HG03045 (cell line): ENCODE data around the gene GALNT16.
"Not testable (repeated sequence)": the region's sequence is repeated elsewhere in the genome, so short reads cannot be mapped to it uniquely, and the experiment has no call there.

ENCODE experiments used
- ATAC-seq: cut with Tn5 transposase; IDR thresholded peaks from one replicate; pipeline ENCODE4 v1.9.1; 2021; ENCODE audit warnings: mild to moderate bottlenecking, moderate library complexity; ENCODE audit not compliant: unreplicated experiment

Gene GALNT16

DNA sequence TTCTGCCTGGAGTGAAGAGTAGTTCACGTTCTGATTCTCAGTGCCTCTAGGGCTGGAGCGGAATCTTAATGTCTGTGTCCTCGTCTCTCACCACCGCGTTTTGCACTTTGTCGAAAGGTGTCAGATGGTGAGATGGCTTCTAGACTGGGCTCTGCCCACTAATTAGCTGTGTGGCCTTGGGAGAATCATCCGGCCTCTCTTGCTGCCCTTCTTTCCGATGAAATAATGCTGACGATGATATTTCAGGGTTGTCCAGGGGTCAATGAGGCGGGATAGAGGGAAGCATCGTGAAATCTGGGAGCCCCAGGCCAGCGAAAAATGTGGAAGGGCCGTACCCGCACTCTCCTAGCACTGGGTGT, 811 bp upstream of the GALNT16 start:
- no peak for ATAC-seq

GRCh38 chr14:69260190-69260860, 367 bp downstream of the GALNT16 start:
- ATAC-seq, result no peak

- no peak for ATAC-seq
Measured at GRCh38 chr14:69260861-69261564, 1.1 kb downstream of the GALNT16 start.

DNA sequence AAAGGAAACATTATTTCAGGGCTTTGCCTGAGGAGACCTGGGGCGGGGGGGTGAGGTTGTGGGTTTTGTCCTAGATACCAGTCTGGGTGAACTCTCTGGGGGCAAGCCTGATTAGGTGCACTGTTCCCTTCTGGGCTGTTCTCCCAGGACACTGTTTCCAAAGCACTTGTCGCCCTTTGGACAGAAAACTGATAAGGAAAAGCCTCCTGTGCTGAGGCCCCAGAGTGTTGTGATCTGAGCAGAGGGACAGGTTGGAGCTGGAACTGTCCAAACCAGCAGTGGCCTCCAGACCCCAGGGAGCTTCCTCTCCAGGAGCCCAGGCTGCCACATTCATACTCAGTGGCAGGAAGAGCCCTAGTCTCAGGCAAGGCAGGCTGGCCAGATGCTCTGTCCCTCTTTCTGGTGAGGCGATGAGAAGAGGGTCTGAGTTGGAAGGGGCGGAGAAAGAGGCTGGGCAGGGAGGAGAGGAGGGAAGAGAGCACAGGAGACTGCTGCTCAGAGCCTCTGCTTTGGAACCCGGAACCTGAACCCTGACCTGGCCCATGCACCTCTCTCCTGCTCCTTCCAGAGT, 1.9 kb downstream of the GALNT16 start:
- ATAC-seq, result no peak

DNA sequence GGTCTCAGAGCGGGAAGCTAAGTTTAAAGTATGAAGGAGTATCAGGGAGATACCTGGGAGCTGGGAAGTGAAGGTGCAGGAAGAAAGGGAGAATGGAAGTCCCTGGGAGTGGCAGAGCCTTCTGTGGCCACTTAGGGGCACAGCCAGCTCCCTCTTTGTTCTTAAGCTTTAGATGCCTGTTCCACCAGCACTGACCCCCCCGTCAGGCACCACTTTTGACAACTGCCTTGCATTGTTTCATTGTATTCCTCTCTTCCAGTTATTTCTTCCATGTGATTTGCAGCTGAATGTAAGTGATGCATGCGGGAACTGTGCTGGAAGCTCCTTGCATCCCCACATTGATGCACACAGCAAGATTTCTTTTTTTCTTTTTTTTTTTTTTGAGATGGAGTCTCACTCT, 2.6 kb downstream of the GALNT16 start:
- no peak for ATAC-seq

DNA sequence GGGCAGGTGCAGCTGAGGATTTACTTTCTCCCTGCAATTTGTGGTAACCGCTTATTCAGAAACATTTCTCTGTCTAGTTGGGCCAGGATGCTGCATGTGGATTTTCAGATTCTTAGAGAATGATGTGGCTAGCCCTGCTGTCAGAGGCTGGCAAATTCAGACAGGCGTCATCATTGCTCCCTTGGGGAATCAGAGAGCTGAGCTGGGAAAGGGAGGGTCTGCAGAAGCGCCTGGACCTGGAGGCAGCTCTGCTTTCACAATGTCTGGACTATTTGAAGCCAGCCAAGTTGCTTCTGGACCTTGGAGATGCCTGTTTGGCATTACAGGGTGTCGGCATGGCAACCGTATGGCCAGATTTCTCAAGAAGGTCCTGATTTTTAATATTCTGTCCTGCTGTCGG, 3.4 kb downstream of the GALNT16 start:
- ATAC-seq, result no peak

DNA sequence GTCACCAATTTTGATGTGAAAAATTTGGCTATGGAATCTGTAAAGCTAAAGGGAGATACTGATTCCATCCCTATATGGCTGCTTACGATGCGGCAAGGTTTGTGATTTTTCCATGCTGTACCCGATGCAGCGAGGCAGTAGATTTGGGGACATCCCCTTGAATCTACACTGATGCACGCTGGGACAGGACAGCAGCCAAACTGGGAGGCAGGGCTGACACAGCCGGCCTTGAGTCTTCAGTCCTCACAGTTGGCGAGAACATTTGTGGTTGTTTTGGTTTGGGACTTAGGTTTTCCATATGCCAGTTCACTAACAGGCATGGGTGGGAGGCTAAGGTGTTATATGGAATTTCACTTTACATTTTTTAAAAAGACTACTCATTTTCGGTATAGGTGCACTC, 3.8 kb downstream of the GALNT16 start:
- ATAC-seq, result no peak

DNA sequence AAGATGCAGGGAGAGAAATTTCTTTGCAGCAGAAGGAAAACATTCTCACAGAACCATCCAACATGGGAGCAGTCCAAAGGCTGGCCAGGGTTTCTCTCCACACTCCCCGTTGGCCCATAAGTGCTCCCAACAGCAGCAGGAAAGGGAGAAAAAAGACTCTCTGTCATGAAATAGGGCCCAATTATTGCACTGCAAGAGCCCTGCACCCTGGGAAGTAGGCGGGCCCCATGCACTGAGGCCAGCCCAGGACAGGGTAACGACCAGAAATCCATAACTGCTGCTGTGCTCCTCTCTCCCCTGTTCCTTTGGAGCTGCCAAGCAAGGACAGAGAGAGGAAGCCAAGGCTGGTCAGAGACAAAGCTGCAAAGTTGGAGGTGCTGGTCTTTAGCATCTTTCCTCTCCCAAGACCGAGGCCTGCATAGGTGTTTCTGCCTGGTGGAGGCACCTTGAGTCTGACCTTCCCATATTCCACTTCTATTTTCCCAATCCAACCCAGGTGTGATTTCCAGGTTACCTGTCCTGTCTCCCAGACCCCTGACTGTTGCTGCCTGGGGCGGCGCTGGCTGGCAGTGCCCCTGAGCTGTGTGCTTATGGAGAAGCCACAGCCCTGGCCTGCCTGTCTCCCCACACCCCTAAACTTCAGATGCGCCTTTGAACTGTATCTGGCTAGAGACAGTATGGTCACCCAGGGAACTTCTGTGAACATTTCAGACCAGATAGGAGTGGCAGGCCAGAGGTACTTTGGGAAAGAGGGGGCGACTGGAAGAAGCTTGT, 6.8 kb downstream of the GALNT16 start:
- ATAC-seq, result no peak

- ATAC-seq, result no peak
Measured at GRCh38 chr14:69267492-69267891, 7.5 kb downstream of the GALNT16 start.

GRCh38 chr14:69268223-69268622, 8.3 kb downstream of the GALNT16 start:
- ATAC-seq, result no peak

DNA sequence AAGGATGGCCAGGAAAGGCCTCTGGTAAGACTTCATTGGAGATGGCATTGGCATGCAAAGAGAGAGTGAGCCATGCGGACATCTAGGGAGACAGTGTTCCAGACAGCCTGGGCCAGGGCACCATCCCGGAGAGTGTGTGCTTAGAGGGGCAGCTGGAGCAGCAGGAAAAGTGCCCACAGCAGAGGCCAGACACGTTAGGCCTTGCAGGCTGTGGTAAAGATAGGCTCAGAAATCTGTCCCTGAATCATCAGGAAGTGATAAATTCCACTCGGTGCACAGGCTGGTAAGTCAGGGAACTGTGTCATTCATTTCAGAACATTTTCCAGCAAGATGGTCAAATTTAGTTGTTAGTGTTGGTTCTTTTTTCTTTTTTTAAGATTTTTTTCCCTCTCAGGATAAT, 8.8 kb downstream of the GALNT16 start:
- no peak for ATAC-seq

DNA sequence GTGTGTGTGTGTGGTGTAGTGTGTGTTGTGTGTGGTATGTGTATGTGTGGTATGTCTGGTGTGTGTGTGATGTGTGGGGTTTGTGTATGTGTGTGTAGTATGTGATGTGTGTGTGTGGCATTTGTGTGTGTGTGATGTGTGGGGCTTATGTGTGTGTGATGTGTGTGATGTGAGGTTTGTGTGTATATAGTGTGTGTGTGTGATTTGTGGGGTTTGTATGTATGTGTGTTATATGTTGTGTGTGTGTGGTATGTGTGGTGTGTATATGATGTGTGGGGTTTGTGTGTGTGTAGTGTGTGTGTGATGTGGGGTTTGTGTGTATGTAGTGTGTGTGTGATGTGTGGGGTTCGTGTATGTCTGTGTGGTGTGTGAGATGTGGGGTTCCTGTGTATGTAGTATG, 9.4 kb downstream of the GALNT16 start:
- no peak for ATAC-seq

DNA sequence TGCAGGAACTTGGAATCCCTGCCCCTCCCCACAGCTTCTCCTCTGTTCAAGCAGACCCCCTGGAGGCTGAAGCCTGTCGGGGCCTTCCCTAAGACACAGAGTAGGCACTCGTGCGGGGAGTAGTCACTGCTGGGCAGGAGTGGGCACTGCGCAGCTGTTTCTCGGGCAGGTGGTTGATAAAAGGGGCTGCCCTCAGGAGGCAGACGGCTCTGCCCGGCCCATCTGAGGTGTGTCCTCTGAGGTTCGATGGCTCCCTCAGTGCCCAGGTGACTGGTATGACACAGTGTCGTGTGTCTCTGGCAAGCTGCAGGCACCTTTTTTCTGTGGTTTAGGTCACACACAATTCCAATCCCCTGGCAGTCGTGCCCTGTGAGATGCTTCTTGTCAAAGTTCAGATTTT, 10.1 kb downstream of the GALNT16 start:
- ATAC-seq, result no peak

GRCh38 chr14:69270795-69271708, 11.1 kb downstream of the GALNT16 start:
- no peak for ATAC-seq

GRCh38 chr14:69274321-69274720, 14.4 kb downstream of the GALNT16 start:
- ATAC-seq, result no peak

DNA sequence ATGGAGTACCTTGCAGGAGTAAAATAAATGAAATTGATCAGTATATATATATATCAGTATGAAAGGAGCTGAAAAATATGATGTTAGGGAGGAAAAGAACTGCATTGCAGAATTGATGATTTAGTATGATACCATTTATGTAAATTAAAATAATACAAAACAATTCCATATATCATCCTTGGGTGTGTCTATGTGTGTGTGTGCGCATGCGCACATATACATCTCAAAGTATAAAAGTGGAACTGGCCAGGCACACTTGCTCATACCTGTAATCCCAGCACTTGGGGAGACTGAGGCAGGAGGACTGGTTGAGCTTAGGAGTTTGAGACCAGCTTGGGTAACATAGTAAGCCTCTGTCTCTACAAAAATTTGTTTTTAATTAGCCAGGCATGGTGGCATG, 15.4 kb downstream of the GALNT16 start:
- ATAC-seq, result no peak

GRCh38 chr14:69277356-69277755, 17.4 kb downstream of the GALNT16 start:
- ATAC-seq, result not testable (repeated sequence)

DNA sequence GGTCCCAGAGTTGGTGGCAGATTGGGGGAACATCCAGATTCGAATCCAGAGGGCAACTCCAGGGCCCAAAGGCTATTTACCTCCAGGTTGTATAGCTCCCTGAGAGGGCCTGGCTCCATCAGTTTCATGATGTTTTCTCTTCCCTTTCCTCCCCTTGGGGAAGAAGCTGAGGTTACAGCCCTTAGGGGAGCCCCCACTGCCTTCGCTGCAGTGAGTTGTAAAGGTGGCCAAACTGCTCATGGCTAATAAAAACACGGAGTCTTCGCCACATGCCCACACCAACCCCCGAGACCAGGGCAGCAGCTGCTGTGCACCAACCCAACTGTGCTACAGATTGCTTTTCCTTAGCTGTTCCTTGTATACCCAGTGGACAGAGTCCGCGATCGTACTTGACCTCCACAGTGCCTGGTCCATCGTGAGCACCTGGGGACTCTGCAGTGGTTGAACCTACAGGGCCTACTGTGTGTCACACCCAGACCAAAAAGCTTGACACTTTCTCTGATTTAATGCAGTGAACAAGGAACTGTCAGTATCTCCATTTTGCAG, 20.9 kb downstream of the GALNT16 start:
- no peak for ATAC-seq

DNA sequence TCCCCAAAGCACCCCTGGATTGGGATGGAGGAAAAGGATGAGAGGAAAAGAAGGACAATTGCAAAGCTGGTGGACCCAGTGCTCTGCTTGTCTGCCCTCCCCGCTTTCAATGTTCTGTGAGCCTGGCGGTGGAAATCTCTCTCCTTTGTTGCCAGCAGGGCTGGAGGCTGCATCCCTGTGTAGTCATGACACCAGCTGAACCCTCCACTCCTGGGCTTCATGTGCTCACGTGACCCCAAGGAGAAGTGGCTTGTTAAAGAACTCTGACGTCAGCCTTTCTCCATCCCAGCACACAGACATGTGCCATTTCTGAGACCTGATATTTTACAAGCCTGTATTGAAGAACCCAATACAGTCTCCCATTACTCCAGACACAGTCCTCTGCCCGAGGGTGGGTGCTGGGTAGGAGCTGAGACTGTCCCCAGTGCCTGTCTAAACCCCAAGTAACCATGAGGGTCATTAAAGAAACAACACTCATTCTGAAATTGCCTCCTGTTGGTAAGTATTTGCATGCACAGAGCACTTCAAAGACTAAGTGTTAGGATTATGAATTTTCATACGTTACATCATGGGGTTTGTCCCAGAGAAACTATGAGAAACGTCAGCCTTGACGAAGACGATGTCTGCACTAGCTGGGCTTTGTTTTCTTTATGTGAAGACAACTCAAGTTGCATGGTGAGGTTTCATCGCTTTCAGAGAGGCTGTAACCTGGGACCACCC, 21.7 kb downstream of the GALNT16 start:
- no peak for ATAC-seq

DNA sequence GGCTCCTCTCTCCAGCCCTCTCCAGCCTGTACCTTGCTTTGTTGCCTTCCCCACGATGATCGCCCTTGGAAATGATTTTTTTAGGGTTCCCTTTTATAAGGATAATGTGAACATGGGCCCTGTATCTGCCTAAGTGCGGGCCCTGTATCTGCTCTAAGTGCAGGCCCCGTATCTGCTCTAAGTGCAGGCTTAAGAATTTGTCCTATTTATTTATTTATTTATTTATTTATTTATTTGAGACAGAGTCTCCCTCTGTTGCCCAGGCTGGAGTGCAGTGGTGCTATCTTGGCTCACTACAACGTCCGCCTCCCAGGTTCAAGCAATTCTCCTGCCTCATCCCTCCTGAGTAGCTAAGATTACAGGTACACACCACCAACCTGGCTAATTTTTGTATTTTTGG, 22.5 kb downstream of the GALNT16 start:
- ATAC-seq, result no peak
